HEK293 (cell line): Measurements from ENCODE around the gene CEP350.

Experiments
- CTCF ChIA-PET: fragments of 350-600 bp; formaldehyde crosslinking; extraction: SDS; loops from one replicate; lab custom pipeline; 2021; ENCODE audit warnings: antibody characterized with exemption; lab: Yijun Ruan, JAX
- POLR2A ChIA-PET: fragments of 300-600 bp; formaldehyde crosslinking; extraction: SDS; loops from one replicate; lab custom pipeline; 2020; ENCODE audit warnings: antibody characterized with exemption, inconsistent platforms; lab: Yijun Ruan, JAX
- H3K27ac ChIP-seq: fragments of 200-500 bp; sonication (Bioruptor generic); 2 replicates; pipeline ENCODE4 v1.5.1; 2014; ENCODE audit warnings: low read depth, low read length, control low read depth, inconsistent platforms; ENCODE audit errors: extremely low read depth
- H3K36me3 ChIP-seq, 2 experiments: fragments of 200-500 bp in 1 of 2; sonication (Bioruptor generic) in 1 of 2; 1 replicate in 1 of 2; 2 replicates in 1 of 2; pipeline ENCODE4 v1.5.1; 2014 to 2017; ENCODE audit warnings: inconsistent platforms in 2 of 2, low read length in 2 of 2; ENCODE audit not compliant: control insufficient read depth in 2 of 2, insufficient read depth in 1 of 2
- H3K4me1 ChIP-seq: fragments of 200-500 bp; sonication (Bioruptor generic); 2 replicates; pipeline ENCODE4 v1.5.1; 2014; ENCODE audit warnings: mild to moderate bottlenecking, low read length, inconsistent platforms; ENCODE audit not compliant: control insufficient read depth, insufficient read depth
- H3K4me3 ChIP-seq: 2 replicates; pipeline ENCODE4 v1.5.1; 2011; ENCODE audit warnings: low read depth, mild to moderate bottlenecking, control low read depth, low read length, moderate library complexity
- H3K9me3 ChIP-seq: fragments of 200-500 bp; sonication (Bioruptor generic); 2 replicates; pipeline ENCODE4 v1.5.1; 2014; ENCODE audit warnings: low read depth, low read length, inconsistent platforms; ENCODE audit not compliant: control insufficient read depth, insufficient read depth
- ELK4 ChIP-seq: IDR thresholded peaks from 2 replicates; pipeline ENCODE4 v1.6.1; 2011; ENCODE audit warnings: mild to moderate bottlenecking, low read depth, low read length, borderline replicate concordance
- HOXD13 ChIP-seq: sonication (generic); formaldehyde crosslinking; IDR thresholded peaks from 2 replicates; pipeline ENCODE4 v1.8.0; 2022; ENCODE audit warnings: missing genetic modification reagents, borderline replicate concordance
- ZBTB11 ChIP-seq: fragments of 450-650 bp; formaldehyde crosslinking; conservative IDR thresholded peaks from 2 replicates; pipeline ENCODE4 v1.5.1; 2016; ENCODE audit warnings: low read depth, missing biosample characterization, missing genetic modification characterization
- ZBTB17 ChIP-seq: fragments of 450-650 bp; formaldehyde crosslinking; IDR thresholded peaks from 2 replicates; pipeline ENCODE4 v1.5.1; 2016; ENCODE audit warnings: missing biosample characterization, missing genetic modification characterization
- ZBTB44 ChIP-seq: fragments of 450-650 bp; IDR thresholded peaks from 2 replicates; pipeline ENCODE4 v1.5.1; 2018; ENCODE audit warnings: missing biosample characterization, mild to moderate bottlenecking, missing genetic modification characterization
- ZBTB49 ChIP-seq: fragments of 450-650 bp; formaldehyde crosslinking; IDR thresholded peaks from 2 replicates; pipeline ENCODE4 v1.5.1; 2016; ENCODE audit warnings: missing biosample characterization, missing genetic modification characterization, low read depth
- ZNF10 ChIP-seq: fragments of 450-650 bp; formaldehyde crosslinking; IDR thresholded peaks from 2 replicates; pipeline ENCODE4 v1.5.1; 2017; ENCODE audit warnings: missing biosample characterization, missing genetic modification characterization
- ZNF155 ChIP-seq: fragments of 450-650 bp; formaldehyde crosslinking; IDR thresholded peaks from 2 replicates; pipeline ENCODE4 v1.5.1; 2016; ENCODE audit warnings: missing biosample characterization, missing genetic modification characterization
- ZNF211 ChIP-seq: fragments of 450-650 bp; formaldehyde crosslinking; IDR thresholded peaks from 2 replicates; pipeline ENCODE4 v1.5.1; 2016; ENCODE audit warnings: low read depth, missing biosample characterization, missing genetic modification characterization
- ZNF23 ChIP-seq: fragments of 450-650 bp; formaldehyde crosslinking; IDR thresholded peaks from 2 replicates; pipeline ENCODE4 v1.5.1; 2016; ENCODE audit warnings: missing biosample characterization, missing genetic modification characterization, borderline replicate concordance
- ZNF280D ChIP-seq: fragments of 450-650 bp; formaldehyde crosslinking; IDR thresholded peaks from 2 replicates; pipeline ENCODE4 v1.5.1; 2016; ENCODE audit warnings: missing biosample characterization, missing genetic modification characterization
- ZNF311 ChIP-seq: fragments of 450-650 bp; formaldehyde crosslinking; IDR thresholded peaks from 2 replicates; pipeline ENCODE4 v1.5.1; 2017; ENCODE audit warnings: missing biosample characterization, missing genetic modification characterization, borderline replicate concordance
- ZNF341 ChIP-seq: fragments of 450-650 bp; formaldehyde crosslinking; IDR thresholded peaks from 2 replicates; pipeline ENCODE4; 2016; ENCODE audit warnings: low read depth, missing biosample characterization, missing genetic modification characterization
- ZNF404 ChIP-seq: fragments of 450-650 bp; formaldehyde crosslinking; IDR thresholded peaks from 2 replicates; pipeline ENCODE4 v1.5.1; 2017; ENCODE audit warnings: missing biosample characterization, missing genetic modification characterization
- ZNF416 ChIP-seq: fragments of 450-650 bp; formaldehyde crosslinking; IDR thresholded peaks from 2 replicates; pipeline ENCODE4 v1.5.1; 2016; ENCODE audit warnings: missing biosample characterization, missing genetic modification characterization
- ZNF433 ChIP-seq: fragments of 450-650 bp; formaldehyde crosslinking; IDR thresholded peaks from 2 replicates; pipeline ENCODE4 v1.5.1; 2016; ENCODE audit warnings: missing biosample characterization, missing genetic modification characterization, low read depth
- ZNF473 ChIP-seq: fragments of 450-650 bp; formaldehyde crosslinking; IDR thresholded peaks from 2 replicates; pipeline ENCODE4 v1.5.1; 2017; ENCODE audit warnings: missing biosample characterization, missing genetic modification characterization
- ZNF530 ChIP-seq: fragments of 450-650 bp; formaldehyde crosslinking; IDR thresholded peaks from 2 replicates; pipeline ENCODE4 v1.5.1; 2016; ENCODE audit warnings: low read depth, missing biosample characterization, missing genetic modification characterization
- ZNF544 ChIP-seq: fragments of 450-650 bp; formaldehyde crosslinking; IDR thresholded peaks from 2 replicates; pipeline ENCODE4 v1.5.0; 2017; ENCODE audit warnings: missing biosample characterization, missing genetic modification characterization
- ZNF623 ChIP-seq: fragments of 450-650 bp; formaldehyde crosslinking; IDR thresholded peaks from 2 replicates; pipeline ENCODE4 v1.5.1; 2016; ENCODE audit warnings: missing biosample characterization, missing genetic modification characterization
- ZNF658 ChIP-seq: fragments of 450-650 bp; formaldehyde crosslinking; IDR thresholded peaks from 2 replicates; pipeline ENCODE4; 2016; ENCODE audit warnings: missing biosample characterization, missing genetic modification characterization
- ZNF664 ChIP-seq: fragments of 450-650 bp; formaldehyde crosslinking; IDR thresholded peaks from 2 replicates; pipeline ENCODE4 v1.5.1; 2016; ENCODE audit warnings: missing biosample characterization, missing genetic modification characterization
- TF ChIP-seq, protein P1 (sequence below): fragments of 450-650 bp; IDR thresholded peaks from 2 replicates; pipeline ENCODE4 v1.5.1; 2018; ENCODE audit warnings: missing biosample characterization, missing genetic modification characterization

The CEP350 gene

DNA sequence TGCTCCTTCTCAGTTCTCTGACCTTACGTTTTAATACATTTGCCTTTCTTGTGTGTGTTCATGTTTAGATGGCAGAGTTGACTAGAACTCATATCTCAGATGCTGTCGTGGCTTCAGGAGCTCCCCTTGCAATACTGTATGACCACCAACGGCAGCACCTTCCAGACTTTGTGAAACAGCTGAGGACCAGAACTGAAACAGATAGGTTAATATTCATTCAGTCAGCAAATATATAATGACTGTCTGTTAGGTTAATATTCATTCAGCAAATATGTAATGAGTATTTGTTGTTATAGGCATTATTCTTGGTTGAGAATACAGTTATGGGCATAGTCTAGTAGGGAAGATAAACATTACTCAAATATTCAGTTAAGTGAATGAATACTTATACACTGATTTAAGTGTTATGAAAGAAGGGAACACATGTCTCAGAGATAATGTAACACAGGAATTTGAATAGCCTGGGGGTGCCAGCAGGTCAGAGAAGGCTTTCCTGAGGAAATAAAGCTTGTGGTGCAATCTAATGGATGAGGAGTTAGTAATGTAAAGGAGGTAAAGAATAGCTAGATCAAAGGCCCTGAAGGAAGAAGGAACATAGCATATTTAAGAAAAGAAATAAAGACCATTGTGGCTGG, 88.5 kb downstream of the CEP350 start (continued):
- TF ChIP-seq HOXD13 (CRISPR knock-in tag) (no peak), ZNF658 (tag by site-specific recombination) (no peak), ZNF623 (tag by site-specific recombination) (no peak), ZBTB44 (no peak), ZNF23 (tag by site-specific recombination) (no peak)

- Histone ChIP-seq H3K4me3 (no peak overlapping the region), H3K27ac (no peak overlapping the region), H3K9me3 (no peaks in the 10 kb centered on the region), H3K36me3 (peaks cover 65 to 75% of the 10 kb centered on the region in 2 experiments), H3K4me1 (no peaks in the 10 kb centered on the region)
- POLR2A ChIA-PET: no interaction called here
- CTCF ChIA-PET: no interaction called here
- no peak for TF ChIP-seq ZNF155 (tag by site-specific recombination)
- TF ChIP-seq, protein P1, sequence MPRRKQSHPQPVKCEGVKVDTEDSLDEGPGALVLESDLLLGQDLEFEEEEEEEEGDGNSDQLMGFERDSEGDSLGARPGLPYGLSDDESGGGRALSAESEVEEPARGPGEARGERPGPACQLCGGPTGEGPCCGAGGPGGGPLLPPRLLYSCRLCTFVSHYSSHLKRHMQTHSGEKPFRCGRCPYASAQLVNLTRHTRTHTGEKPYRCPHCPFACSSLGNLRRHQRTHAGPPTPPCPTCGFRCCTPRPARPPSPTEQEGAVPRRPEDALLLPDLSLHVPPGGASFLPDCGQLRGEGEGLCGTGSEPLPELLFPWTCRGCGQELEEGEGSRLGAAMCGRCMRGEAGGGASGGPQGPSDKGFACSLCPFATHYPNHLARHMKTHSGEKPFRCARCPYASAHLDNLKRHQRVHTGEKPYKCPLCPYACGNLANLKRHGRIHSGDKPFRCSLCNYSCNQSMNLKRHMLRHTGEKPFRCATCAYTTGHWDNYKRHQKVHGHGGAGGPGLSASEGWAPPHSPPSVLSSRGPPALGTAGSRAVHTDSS (tag by site-specific recombination): no peak
- no peak for TF ChIP-seq ELK4
- no peak for TF ChIP-seq ZNF416
- TF ChIP-seq ZNF211: no peak
- no peak for TF ChIP-seq ZNF341 (tag by site-specific recombination)
- no peak for TF ChIP-seq ZNF311 (tag by site-specific recombination)
- no peak for TF ChIP-seq ZNF433
- TF ChIP-seq ZNF473: no peak
- no peak for TF ChIP-seq ZNF664
- TF ChIP-seq ZBTB17: no peak
- no peak for TF ChIP-seq ZBTB49 (tag by site-specific recombination)
- no peak for TF ChIP-seq ZBTB11 (tag by site-specific recombination)
- TF ChIP-seq ZNF544 (tag by site-specific recombination): no peak
- TF ChIP-seq ZNF10 (tag by site-specific recombination): no peak
- TF ChIP-seq ZNF280D (tag by site-specific recombination): no peak
- no peak for TF ChIP-seq ZNF404 (tag by site-specific recombination)
- no peak for TF ChIP-seq ZNF530
These were observed 89.2 kb downstream of the CEP350 start for GRCh38 chr1:180043785-180044184.
